Measurements from ENCODE around the gene DOCK1.

DNA sequence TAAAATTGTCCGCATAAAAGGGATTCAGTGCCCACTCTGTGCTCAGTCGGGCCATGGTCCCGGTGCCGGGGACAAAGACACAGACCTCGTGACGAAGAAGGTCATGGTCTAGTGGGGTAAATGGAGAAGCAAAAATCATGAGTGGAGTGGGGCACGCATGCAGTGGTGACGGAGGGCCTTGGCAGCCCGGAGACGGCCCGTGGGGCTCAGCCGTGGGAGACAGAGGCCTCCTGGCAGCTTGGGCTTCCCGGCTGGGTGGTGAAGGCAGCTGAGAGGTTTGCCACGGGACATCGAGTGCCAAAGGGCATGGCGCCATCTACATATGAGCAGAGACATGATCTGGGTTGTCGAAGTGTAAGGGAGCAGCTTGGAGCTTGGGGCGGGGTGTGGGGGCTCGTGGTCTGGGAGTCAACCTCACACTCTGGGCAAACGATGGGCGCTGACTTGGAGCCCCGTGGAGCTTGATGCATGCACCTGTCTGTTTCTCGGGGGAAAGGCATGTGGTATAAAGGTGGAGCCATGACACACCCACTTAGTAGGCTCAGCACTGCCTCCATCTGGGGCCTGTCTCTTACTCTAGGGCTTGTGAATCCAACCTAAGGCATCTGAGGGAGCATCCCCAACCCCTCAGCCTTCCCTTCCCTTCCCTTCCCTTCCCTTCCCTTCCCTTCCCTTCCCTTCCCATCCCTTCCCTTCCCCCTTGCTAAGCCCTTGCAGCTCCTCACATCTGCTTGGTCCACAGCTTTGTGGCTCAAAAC is 442.2 kb downstream of the DOCK1 start:
- TF ChIP-seq, protein P1, sequence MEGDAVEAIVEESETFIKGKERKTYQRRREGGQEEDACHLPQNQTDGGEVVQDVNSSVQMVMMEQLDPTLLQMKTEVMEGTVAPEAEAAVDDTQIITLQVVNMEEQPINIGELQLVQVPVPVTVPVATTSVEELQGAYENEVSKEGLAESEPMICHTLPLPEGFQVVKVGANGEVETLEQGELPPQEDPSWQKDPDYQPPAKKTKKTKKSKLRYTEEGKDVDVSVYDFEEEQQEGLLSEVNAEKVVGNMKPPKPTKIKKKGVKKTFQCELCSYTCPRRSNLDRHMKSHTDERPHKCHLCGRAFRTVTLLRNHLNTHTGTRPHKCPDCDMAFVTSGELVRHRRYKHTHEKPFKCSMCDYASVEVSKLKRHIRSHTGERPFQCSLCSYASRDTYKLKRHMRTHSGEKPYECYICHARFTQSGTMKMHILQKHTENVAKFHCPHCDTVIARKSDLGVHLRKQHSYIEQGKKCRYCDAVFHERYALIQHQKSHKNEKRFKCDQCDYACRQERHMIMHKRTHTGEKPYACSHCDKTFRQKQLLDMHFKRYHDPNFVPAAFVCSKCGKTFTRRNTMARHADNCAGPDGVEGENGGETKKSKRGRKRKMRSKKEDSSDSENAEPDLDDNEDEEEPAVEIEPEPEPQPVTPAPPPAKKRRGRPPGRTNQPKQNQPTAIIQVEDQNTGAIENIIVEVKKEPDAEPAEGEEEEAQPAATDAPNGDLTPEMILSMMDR (IDR thresholded peaks at IDR 0.05; ENCODE audit: low read depth, low read length) = no peak
- TF ChIP-seq, protein P2, sequence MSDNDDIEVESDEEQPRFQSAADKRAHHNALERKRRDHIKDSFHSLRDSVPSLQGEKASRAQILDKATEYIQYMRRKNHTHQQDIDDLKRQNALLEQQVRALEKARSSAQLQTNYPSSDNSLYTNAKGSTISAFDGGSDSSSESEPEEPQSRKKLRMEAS (IDR thresholded peaks at IDR 0.05; ENCODE audit: low read depth, low read length) = no peak
- TF ChIP-seq POLR2A (IDR thresholded peaks at IDR 0.05; ENCODE audit: extremely low read depth, insufficient read length) (no peak), MYC (IDR thresholded peaks at IDR 0.05; ENCODE audit: low read depth, low read length) (no peak)

All from NB4 (cell line).